HepG2 (cell line): ENCODE data around the gene PRKN. TPM values are rescaled to one million over a fixed set of nuclear protein-coding genes. Genes with fewer than 3 reads are reported as not detected.

Experiments
- ADNP ChIP-seq: sonication (generic); formaldehyde crosslinking; IDR thresholded peaks from 2 replicates; pipeline ENCODE4 v1.4.0; 2020; ENCODE audit warnings: missing genetic modification reagents
- GATAD2A ChIP-seq: IDR thresholded peaks from 2 replicates; pipeline ENCODE4 v1.6.1; 2016
- NFE2 ChIP-seq: sonication (generic); formaldehyde crosslinking; IDR thresholded peaks from 2 replicates; pipeline ENCODE4 v1.4.0; 2020; ENCODE audit warnings: missing genetic modification reagents
- TBX3 ChIP-seq: fragments of 450-650 bp; IDR thresholded peaks from 2 replicates; pipeline ENCODE4 v1.6.1; 2017; ENCODE audit warnings: antibody characterized with exemption, mild to moderate bottlenecking, inconsistent platforms, borderline replicate concordance
- XRCC5 ChIP-seq: fragments of 200-400 bp; formaldehyde crosslinking; optimal IDR thresholded peaks from 2 replicates; pipeline ENCODE3; 2017; ENCODE audit warnings: mild to moderate bottlenecking, low read length
- ZNF552 ChIP-seq: sonication (generic); formaldehyde crosslinking; IDR thresholded peaks from 2 replicates; pipeline ENCODE4 v1.9.0; 2022; ENCODE audit warnings: missing genetic modification reagents, mild to moderate bottlenecking, borderline replicate concordance
- ZNF7 ChIP-seq: IDR thresholded peaks from 2 replicates; pipeline ENCODE4 v1.6.1; 2016; ENCODE audit warnings: missing biosample characterization, missing genetic modification reagents
- ZNF709 ChIP-seq: sonication (generic); formaldehyde crosslinking; IDR thresholded peaks from 2 replicates; pipeline ENCODE4 v1.5.0; 2020; ENCODE audit warnings: mild to moderate bottlenecking, missing genetic modification reagents
- polyA plus RNA-seq, 8 experiments: library from polyadenylated mRNA; depleted of rRNA in 3 of 8; stranded (reverse) in 7 of 8; unstranded in 1 of 8; fragments of >200 nt; fragmentation: Illumina TruSeq in 4 of 8; extraction: Trizol in 4 of 8; gene quantifications; 2 replicates each; pipeline versions ENCODE4 v1.2.1 to v1.2.3, GENCODE V29; 2011 to 2016; ENCODE audit warnings: low read depth in 4 of 8, missing spikeins in 1 of 8, mixed read lengths in 1 of 8; ENCODE audit not compliant: insufficient read depth in 1 of 8
- total RNA-seq, 5 experiments: library from RNA; depleted of rRNA; stranded (reverse); fragments of >200 nt; fragmentation: Illumina TruSeq; extraction: Trizol; gene quantifications; 2 replicates each; pipeline ENCODE4 v1.2.3, GENCODE V29; 2016; ENCODE audit warnings: low read depth in 1 of 5
- TF ChIP-seq, protein P1 (sequence below): sonication (generic); formaldehyde crosslinking; IDR thresholded peaks from 2 replicates; pipeline ENCODE4 v1.5.0; 2020; ENCODE audit warnings: mild to moderate bottlenecking, missing genetic modification reagents, borderline replicate concordance
- TF ChIP-seq, protein P2 (sequence below): sonication (generic); formaldehyde crosslinking; IDR thresholded peaks from 2 replicates; pipeline ENCODE4 v1.4.0; 2020; ENCODE audit warnings: missing genetic modification reagents, mild to moderate bottlenecking, borderline replicate concordance
- TF ChIP-seq, protein P3 (sequence below): IDR thresholded peaks from 2 replicates; pipeline ENCODE4 v1.6.1; 2016; ENCODE audit warnings: control low read depth
- TF ChIP-seq, protein P4 (sequence below): sonication (generic); formaldehyde crosslinking; IDR thresholded peaks from 2 replicates; pipeline ENCODE4 v1.8.1; 2022; ENCODE audit warnings: mild to moderate bottlenecking, missing genetic modification reagents
- TF ChIP-seq, protein P5 (sequence below): sonication (generic); formaldehyde crosslinking; IDR thresholded peaks from 2 replicates; pipeline ENCODE4 v1.8.0; 2022; ENCODE audit warnings: mild to moderate bottlenecking, missing genetic modification reagents, moderate library complexity

Gene PRKN
- total and polyA plus RNA-seq, 2 of the 13 experiments (the other 11 are each of a cell fraction or from before 2014, with no cell fraction given) = 0.31 to 0.44 TPM

DNA sequence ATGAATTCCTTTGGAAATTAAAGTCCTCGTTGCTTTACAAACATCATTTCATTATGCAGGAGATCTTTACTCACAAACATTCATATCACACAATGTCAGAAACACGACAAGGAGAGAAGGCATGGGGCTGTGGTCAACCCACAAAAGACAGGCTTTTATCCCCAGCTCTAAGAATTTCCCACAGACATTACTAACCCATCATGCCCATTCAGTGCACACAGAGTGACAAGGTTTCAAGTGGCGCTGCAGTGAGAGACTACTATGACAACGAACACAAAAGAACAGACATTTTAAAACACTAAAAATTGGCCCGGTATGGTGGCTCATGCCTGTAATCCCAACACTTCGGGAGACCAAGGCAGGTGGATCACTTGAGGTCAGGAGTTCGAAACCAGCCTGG lies 873.9 kb downstream of the PRKN start (continued):
- TF ChIP-seq, protein P1, sequence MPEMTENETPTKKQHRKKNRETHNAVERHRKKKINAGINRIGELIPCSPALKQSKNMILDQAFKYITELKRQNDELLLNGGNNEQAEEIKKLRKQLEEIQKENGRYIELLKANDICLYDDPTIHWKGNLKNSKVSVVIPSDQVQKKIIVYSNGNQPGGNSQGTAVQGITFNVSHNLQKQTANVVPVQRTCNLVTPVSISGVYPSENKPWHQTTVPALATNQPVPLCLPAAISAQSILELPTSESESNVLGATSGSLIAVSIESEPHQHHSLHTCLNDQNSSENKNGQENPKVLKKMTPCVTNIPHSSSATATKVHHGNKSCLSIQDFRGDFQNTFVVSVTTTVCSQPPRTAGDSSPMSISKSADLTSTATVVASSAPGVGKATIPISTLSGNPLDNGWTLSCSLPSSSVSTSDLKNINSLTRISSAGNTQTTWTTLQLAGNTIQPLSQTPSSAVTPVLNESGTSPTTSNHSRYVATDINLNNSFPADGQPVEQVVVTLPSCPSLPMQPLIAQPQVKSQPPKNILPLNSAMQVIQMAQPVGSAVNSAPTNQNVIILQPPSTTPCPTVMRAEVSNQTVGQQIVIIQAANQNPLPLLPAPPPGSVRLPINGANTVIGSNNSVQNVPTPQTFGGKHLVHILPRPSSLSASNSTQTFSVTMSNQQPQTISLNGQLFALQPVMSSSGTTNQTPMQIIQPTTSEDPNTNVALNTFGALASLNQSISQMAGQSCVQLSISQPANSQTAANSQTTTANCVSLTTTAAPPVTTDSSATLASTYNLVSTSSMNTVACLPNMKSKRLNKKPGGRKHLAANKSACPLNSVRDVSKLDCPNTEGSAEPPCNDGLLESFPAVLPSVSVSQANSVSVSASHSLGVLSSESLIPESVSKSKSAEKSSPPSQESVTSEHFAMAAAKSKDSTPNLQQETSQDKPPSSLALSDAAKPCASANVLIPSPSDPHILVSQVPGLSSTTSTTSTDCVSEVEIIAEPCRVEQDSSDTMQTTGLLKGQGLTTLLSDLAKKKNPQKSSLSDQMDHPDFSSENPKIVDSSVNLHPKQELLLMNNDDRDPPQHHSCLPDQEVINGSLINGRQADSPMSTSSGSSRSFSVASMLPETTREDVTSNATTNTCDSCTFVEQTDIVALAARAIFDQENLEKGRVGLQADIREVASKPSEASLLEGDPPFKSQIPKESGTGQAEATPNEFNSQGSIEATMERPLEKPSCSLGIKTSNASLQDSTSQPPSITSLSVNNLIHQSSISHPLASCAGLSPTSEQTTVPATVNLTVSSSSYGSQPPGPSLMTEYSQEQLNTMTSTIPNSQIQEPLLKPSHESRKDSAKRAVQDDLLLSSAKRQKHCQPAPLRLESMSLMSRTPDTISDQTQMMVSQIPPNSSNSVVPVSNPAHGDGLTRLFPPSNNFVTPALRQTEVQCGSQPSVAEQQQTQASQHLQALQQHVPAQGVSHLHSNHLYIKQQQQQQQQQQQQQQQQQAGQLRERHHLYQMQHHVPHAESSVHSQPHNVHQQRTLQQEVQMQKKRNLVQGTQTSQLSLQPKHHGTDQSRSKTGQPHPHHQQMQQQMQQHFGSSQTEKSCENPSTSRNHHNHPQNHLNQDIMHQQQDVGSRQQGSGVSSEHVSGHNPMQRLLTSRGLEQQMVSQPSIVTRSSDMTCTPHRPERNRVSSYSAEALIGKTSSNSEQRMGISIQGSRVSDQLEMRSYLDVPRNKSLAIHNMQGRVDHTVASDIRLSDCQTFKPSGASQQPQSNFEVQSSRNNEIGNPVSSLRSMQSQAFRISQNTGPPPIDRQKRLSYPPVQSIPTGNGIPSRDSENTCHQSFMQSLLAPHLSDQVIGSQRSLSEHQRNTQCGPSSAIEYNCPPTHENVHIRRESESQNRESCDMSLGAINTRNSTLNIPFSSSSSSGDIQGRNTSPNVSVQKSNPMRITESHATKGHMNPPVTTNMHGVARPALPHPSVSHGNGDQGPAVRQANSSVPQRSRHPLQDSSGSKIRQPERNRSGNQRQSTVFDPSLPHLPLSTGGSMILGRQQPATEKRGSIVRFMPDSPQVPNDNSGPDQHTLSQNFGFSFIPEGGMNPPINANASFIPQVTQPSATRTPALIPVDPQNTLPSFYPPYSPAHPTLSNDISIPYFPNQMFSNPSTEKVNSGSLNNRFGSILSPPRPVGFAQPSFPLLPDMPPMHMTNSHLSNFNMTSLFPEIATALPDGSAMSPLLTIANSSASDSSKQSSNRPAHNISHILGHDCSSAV (CRISPR knock-in tag) = no peak
- TF ChIP-seq, protein P2, sequence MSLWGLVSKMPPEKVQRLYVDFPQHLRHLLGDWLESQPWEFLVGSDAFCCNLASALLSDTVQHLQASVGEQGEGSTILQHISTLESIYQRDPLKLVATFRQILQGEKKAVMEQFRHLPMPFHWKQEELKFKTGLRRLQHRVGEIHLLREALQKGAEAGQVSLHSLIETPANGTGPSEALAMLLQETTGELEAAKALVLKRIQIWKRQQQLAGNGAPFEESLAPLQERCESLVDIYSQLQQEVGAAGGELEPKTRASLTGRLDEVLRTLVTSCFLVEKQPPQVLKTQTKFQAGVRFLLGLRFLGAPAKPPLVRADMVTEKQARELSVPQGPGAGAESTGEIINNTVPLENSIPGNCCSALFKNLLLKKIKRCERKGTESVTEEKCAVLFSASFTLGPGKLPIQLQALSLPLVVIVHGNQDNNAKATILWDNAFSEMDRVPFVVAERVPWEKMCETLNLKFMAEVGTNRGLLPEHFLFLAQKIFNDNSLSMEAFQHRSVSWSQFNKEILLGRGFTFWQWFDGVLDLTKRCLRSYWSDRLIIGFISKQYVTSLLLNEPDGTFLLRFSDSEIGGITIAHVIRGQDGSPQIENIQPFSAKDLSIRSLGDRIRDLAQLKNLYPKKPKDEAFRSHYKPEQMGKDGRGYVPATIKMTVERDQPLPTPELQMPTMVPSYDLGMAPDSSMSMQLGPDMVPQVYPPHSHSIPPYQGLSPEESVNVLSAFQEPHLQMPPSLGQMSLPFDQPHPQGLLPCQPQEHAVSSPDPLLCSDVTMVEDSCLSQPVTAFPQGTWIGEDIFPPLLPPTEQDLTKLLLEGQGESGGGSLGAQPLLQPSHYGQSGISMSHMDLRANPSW (CRISPR knock-in tag) = no peak
- TF ChIP-seq ZNF709 (CRISPR knock-in tag) (no peak), ZNF552 (no peak), ZNF7 (CRISPR knock-in tag) (no peak), TBX3 (no peak), ADNP (no peak), XRCC5 (no peak), NFE2 (CRISPR knock-in tag) (no peak), GATAD2A (CRISPR knock-in tag) (no peak)
- TF ChIP-seq, protein P3, sequence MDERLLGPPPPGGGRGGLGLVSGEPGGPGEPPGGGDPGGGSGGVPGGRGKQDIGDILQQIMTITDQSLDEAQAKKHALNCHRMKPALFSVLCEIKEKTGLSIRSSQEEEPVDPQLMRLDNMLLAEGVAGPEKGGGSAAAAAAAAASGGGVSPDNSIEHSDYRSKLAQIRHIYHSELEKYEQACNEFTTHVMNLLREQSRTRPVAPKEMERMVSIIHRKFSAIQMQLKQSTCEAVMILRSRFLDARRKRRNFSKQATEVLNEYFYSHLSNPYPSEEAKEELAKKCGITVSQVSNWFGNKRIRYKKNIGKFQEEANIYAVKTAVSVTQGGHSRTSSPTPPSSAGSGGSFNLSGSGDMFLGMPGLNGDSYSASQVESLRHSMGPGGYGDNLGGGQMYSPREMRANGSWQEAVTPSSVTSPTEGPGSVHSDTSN (CRISPR knock-in tag) = no peak
- TF ChIP-seq, protein P4, sequence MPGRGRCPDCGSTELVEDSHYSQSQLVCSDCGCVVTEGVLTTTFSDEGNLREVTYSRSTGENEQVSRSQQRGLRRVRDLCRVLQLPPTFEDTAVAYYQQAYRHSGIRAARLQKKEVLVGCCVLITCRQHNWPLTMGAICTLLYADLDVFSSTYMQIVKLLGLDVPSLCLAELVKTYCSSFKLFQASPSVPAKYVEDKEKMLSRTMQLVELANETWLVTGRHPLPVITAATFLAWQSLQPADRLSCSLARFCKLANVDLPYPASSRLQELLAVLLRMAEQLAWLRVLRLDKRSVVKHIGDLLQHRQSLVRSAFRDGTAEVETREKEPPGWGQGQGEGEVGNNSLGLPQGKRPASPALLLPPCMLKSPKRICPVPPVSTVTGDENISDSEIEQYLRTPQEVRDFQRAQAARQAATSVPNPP (CRISPR knock-in tag) = no peak
- TF ChIP-seq, protein P5, sequence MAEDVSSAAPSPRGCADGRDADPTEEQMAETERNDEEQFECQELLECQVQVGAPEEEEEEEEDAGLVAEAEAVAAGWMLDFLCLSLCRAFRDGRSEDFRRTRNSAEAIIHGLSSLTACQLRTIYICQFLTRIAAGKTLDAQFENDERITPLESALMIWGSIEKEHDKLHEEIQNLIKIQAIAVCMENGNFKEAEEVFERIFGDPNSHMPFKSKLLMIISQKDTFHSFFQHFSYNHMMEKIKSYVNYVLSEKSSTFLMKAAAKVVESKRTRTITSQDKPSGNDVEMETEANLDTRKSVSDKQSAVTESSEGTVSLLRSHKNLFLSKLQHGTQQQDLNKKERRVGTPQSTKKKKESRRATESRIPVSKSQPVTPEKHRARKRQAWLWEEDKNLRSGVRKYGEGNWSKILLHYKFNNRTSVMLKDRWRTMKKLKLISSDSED (CRISPR knock-in tag) = no peak
